Fibroblast of pulmonary artery (primary cell): Measurements from ENCODE around the gene GRK6.

Experiments
- DNase-seq: peaks from one replicate; pipeline ENCODE4 v3.0.0-alpha.2; 2010; ENCODE audit warnings: low read depth
- H3K4me3 ChIP-seq: replicated peaks from 2 replicates; pipeline ENCODE4 v1.5.1; 2011; ENCODE audit warnings: low read depth, mild to moderate bottlenecking, control low read depth, low read length, moderate library complexity
- TF ChIP-seq, protein P1 (sequence below): IDR thresholded peaks from 2 replicates; pipeline ENCODE4 v1.5.1; 2011; ENCODE audit warnings: mild to moderate bottlenecking, control low read depth, low read length, inconsistent platforms; ENCODE audit errors: missing control alignments

The GRK6 gene

DNA sequence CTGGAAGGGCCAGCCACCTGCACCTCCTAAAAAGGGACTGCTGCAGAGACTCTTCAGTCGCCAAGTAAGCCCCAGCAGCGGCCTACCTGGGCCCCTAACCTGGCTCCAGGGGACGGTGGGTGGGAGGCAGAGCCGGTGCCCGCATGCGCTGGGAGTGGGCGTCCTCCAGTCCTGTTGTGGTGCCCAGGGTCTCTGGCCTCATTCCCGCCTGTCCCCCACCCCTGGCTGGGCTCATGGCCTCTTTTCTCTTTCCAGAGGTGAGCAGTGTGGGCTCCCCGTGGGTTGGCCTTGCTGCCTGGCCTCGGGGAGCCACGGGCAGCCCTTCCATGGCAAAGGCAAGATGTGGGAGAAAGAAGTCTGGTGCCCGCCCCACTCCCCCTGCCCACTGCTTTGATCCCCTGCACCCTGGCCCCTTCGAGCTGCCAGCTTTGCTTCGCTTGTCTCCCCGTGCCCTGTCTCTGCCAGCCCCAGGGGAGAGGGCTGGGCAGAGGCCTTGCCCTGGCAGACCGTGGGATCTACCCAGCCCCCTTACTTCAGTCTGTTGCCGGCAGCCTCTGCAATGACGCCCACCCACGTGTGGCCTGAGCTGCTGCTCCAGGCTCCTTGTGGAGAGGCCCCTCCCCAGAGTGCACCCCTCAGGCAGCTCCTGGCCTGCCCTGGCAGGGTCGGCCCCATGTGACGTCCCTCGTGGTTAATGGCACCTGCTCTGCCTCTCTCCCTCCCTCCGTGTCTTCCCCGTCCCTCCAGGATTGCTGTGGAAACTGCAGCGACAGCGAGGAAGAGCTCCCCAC, 14.7 kb downstream of the GRK6 start:
- H3K4me3 ChIP-seq = no peak overlapping the region
- no peak for DNase-seq
- TF ChIP-seq, protein P1, sequence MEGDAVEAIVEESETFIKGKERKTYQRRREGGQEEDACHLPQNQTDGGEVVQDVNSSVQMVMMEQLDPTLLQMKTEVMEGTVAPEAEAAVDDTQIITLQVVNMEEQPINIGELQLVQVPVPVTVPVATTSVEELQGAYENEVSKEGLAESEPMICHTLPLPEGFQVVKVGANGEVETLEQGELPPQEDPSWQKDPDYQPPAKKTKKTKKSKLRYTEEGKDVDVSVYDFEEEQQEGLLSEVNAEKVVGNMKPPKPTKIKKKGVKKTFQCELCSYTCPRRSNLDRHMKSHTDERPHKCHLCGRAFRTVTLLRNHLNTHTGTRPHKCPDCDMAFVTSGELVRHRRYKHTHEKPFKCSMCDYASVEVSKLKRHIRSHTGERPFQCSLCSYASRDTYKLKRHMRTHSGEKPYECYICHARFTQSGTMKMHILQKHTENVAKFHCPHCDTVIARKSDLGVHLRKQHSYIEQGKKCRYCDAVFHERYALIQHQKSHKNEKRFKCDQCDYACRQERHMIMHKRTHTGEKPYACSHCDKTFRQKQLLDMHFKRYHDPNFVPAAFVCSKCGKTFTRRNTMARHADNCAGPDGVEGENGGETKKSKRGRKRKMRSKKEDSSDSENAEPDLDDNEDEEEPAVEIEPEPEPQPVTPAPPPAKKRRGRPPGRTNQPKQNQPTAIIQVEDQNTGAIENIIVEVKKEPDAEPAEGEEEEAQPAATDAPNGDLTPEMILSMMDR = no peak

GRCh38 chr5:177442066-177442826, 15.8 kb downstream of the GRK6 start:
- no peak overlapping the region for H3K4me3 ChIP-seq
- no peak for DNase-seq
- TF ChIP-seq, protein P1 = no peak

GRCh38 chr5:177443144-177443983, 16.9 kb downstream of the GRK6 start:
- TF ChIP-seq, protein P1 = no peak
- no peak for DNase-seq
- H3K4me3 ChIP-seq = no peak overlapping the region

DNA sequence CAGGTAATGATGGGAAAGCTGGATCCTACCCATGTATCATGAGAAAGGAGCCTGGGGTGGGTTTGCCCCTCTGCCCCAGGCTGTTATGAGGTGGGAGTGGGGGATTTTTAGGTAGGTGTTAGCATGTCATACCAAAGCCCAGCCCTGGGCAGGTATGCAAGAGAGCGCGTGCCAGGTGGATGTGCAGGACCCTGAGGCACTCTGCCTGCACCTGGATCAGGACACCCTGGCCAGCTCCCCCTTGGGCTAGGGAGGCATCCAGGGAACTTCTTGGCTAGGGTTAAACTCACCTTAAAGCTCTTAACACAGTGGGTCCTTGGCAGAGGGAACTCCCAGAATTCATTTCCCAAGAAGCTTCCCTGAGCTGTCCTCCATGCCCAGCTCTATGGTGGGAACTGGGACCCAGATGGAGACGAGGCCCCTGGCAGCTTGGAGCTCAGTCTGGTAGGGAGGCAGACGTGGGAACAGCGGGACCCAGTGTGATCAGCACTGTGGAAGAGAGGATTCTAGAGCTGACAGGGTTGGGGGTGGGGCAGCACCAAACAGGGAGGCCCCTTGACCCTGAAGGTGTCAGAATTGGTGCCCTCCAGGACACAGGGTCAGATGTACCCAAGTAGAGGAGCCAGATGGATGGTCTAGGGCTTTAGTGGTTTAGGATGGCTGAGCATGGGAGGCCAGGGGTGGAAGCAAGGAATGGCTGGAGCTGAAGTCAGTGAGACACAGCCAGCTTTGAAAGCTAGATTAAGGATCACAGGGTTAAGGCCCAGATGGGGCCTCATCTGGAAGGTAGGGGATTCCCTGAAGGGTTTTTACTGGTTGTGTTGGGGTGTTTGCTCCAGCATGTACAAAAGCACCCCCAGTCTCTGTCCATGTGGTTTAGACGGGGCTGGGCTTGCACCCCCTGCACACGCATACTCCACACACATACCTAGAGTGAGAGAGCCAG, 17.9 kb downstream of the GRK6 start:
- TF ChIP-seq, protein P1 = no peak
- DNase-seq = no peak
- no peak overlapping the region for H3K4me3 ChIP-seq

DNA sequence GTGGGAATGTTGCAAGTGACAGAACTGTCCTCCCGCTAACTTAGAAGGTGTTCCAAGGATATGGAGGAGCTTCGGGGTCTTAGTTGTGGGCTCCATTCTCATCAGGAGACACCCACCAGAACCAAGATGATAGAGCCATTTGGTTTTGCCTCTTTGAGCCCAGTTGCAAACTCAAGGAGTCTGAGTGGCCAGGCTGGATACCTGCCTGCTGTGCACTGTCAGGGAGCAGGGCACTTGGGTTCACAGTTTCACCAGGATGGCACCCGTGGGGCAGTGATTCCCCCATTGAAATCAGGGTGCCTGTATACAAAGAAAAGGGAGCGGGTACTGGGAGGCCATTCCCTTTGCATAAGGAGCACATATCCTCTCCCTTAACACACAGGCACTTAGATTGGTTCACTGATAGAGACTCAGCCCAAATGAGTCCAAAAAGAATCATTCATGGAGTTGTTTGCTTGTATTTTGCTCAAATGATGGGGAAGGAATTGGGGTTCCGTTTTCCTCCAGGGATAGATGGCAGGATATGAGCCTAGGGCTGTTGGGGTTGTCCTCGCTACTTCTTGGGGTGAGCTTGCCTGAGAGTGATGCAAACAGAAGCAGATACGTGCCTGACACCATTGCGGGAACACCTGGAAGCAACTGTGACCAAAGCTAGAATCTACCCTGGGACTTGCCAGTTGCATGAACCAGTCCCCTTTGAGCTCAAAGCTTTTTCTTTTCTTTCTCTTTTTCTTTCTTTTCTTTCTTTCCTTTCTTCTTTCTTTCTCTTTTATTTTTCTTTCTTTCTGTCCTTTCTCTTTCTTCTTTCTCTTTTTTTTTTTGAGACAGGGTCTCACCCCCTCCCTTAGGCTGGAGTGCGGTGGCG, 18.8 kb downstream of the GRK6 start:
- no peak for DNase-seq
- TF ChIP-seq, protein P1 = no peak
- no peak overlapping the region for H3K4me3 ChIP-seq

DNA sequence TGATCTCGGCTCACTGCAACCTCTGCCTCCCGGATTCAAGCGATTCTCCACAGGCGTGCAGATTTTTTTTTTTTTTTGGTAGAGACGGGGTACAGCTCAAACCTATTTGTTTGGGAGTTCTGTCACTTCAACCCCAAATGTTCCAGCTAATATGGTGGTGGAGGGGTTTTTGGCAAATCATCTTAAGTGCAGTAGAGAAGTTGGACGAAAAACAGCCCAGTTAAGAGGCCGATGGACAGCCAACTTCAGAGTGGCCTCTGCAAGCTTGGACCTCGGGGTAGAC, 19.4 kb downstream of the GRK6 start:
- peak overlapping the region; percentile 60 for H3K4me3 ChIP-seq
- TF ChIP-seq, protein P1 = no peak
- DNase-seq = no peak
